Body of pancreas (tissue), 4 donors: Measurements from ENCODE around the gene ZBED5.

Experiments
- CTCF ChIP-seq, 7 experiments: fragments of 450-650 bp in 4 of 7; fragments of 200-600 bp in 3 of 7; sonication (generic) in 3 of 7; IDR thresholded peaks; one replicate each; pipeline ENCODE4 v1.5.1; 2016 to 2019; ENCODE audit warnings: antibody characterized with exemption in 7 of 7
- POLR2A ChIP-seq, 3 donors: fragments of 450-650 bp; IDR thresholded peaks; one replicate each; pipeline ENCODE4 v1.6.1; 2016; ENCODE audit warnings: antibody characterized with exemption in 3 of 3, mild to moderate bottlenecking in 2 of 3

- TF ChIP-seq CTCF (IDR thresholded peaks at IDR 0.05) (no peak), POLR2A (IDR thresholded peaks at IDR 0.05) (no peak)
These were observed 52.1 kb downstream of the ZBED5 start for GRCh38 chr11:10805741-10806140.
